Dendritic cell treated with granulocyte-macrophage colony-stimulating factor and Interleukin-4, amounts not matched to agents 40 ng/mL and 50 ng/mL, for 4 days (primary cell): ENCODE data around the gene FEM1C.
A peak's percentile ranks its signal among the peaks of the same experiment; 100 is the strongest.

Source experiments
- H3K27ac Mint-ChIP-seq: one replicate; pipeline ENCODE4 v1.8.0; 2022; ENCODE audit warnings: mild to moderate bottlenecking, mixed read lengths
- H3K27me3 Mint-ChIP-seq: one replicate; pipeline ENCODE4 v1.8.0; 2022; ENCODE audit warnings: mild to moderate bottlenecking, mixed read lengths
- H3K36me3 Mint-ChIP-seq: one replicate; pipeline ENCODE4 v1.8.0; 2022; ENCODE audit warnings: low read depth, mixed read lengths
- H3K4me1 Mint-ChIP-seq: one replicate; pipeline ENCODE4 v1.8.0; 2022; ENCODE audit warnings: low read depth, mixed read lengths
- H3K4me3 Mint-ChIP-seq: one replicate; pipeline ENCODE4 v1.8.0; 2022; ENCODE audit warnings: mild to moderate bottlenecking, moderate library complexity, mixed read lengths
- H3K9me3 Mint-ChIP-seq: one replicate; pipeline ENCODE4 v1.8.0; 2022; ENCODE audit warnings: mixed read lengths
- intact Hi-C: fragments of 100-400 bp; cut with micrococcal nuclease; formaldehyde crosslinking; loops from one replicate; pipeline ENCODE4 v1.15.0; 2022

The FEM1C gene

GRCh38 chr5:115548683-115549082 is 4.1 kb upstream of the FEM1C start:
- peaks cover 18% of the 10 kb centered on the region for H3K36me3 Mint-ChIP-seq
- intact Hi-C loops = loop anchor here (10.0 kb wide), 1 partner anchor 94 kb away; no protein-coding TSS in a partner anchor
- H3K4me1 Mint-ChIP-seq = peaks cover 12% of the 10 kb centered on the region
- no peak overlapping the region for H3K27ac Mint-ChIP-seq
- peaks cover 1% of the 10 kb centered on the region for H3K27me3 Mint-ChIP-seq
- no peaks in the 10 kb centered on the region for H3K9me3 Mint-ChIP-seq
- no peak overlapping the region for H3K4me3 Mint-ChIP-seq

GRCh38 chr5:115545351-115545882 is 842 bp upstream of the FEM1C start:
- Mint-ChIP-seq H3K27me3 (peaks cover 1% of the 10 kb centered on the region), H3K4me1 (peaks cover 9% of the 10 kb centered on the region), H3K9me3 (no peaks in the 10 kb centered on the region), H3K27ac (peak overlapping the region; percentile 99), H3K36me3 (peaks cover 44% of the 10 kb centered on the region), H3K4me3 (no peak overlapping the region)
- intact Hi-C loops = loop anchor here (2.0 to 10.0 kb wide), 3 partner anchors 81 to 295 kb away; partner anchors contain the start of genes AP3S1, ATG12 and TMED7

- H3K27me3 Mint-ChIP-seq = peaks cover 1% of the 10 kb centered on the region
- H3K4me1 Mint-ChIP-seq = peaks cover 23% of the 10 kb centered on the region
- H3K36me3 Mint-ChIP-seq = peaks cover 57% of the 10 kb centered on the region
- H3K27ac Mint-ChIP-seq = peak overlapping the region; percentile 99
- H3K9me3 Mint-ChIP-seq = no peaks in the 10 kb centered on the region
- H3K4me3 Mint-ChIP-seq = peak overlapping the region; percentile 95
- intact Hi-C loops = loop anchor here (1.0 to 10.0 kb wide), 5 partner anchors 57 to 297 kb away; partner anchors contain the start of genes AP3S1, ATG12 and TMED7
Measured at GRCh38 chr5:115544043-115544435, 536 bp downstream of the FEM1C start.

- Mint-ChIP-seq H3K36me3 (peaks cover 63% of the 10 kb centered on the region), H3K4me1 (peaks cover 28% of the 10 kb centered on the region), H3K27ac (peak overlapping the region; percentile 99), H3K9me3 (no peaks in the 10 kb centered on the region), H3K27me3 (peaks cover 1% of the 10 kb centered on the region), H3K4me3 (peak overlapping the region; percentile 95)
- intact Hi-C loops = loop anchor here (1.0 to 10.0 kb wide), 5 partner anchors 58 to 297 kb away; partner anchors contain the start of genes AP3S1, ATG12 and TMED7
Measured at GRCh38 chr5:115543365-115544042, 1.1 kb downstream of the FEM1C start.

GRCh38 chr5:115542651-115543364 is 1.8 kb downstream of the FEM1C start:
- intact Hi-C loops = loop anchor here (5.0 to 10.0 kb wide), 2 partner anchors 66 to 88 kb away; no protein-coding TSS in a partner anchor
- Mint-ChIP-seq H3K4me1 (peaks cover 35% of the 10 kb centered on the region), H3K4me3 (peak overlapping the region; percentile 95), H3K27me3 (no peaks in the 10 kb centered on the region), H3K36me3 (peaks cover 70% of the 10 kb centered on the region), H3K27ac (peak overlapping the region; percentile 99), H3K9me3 (no peaks in the 10 kb centered on the region)

- peaks cover 39% of the 10 kb centered on the region for H3K4me1 Mint-ChIP-seq
- H3K9me3 Mint-ChIP-seq = no peaks in the 10 kb centered on the region
- peak overlapping the region; percentile 99 for H3K27ac Mint-ChIP-seq
- H3K36me3 Mint-ChIP-seq = peaks cover 77% of the 10 kb centered on the region
- H3K4me3 Mint-ChIP-seq = peak overlapping the region; percentile 95
- no peaks in the 10 kb centered on the region for H3K27me3 Mint-ChIP-seq
- intact Hi-C loops = loop anchor here (5.0 to 10.0 kb wide), 2 partner anchors 65 to 87 kb away; no protein-coding TSS in a partner anchor
Measured at GRCh38 chr5:115542086-115542485, 2.5 kb downstream of the FEM1C start.

- H3K4me3 Mint-ChIP-seq = peak overlapping the region; percentile 95
- peaks cover 82% of the 10 kb centered on the region for H3K36me3 Mint-ChIP-seq
- peaks cover 44% of the 10 kb centered on the region for H3K4me1 Mint-ChIP-seq
- H3K9me3 Mint-ChIP-seq = peaks cover 5% of the 10 kb centered on the region
- no peak overlapping the region for H3K27ac Mint-ChIP-seq
- H3K27me3 Mint-ChIP-seq = no peaks in the 10 kb centered on the region
- intact Hi-C loops = loop anchor here (5.0 to 10.0 kb wide), 2 partner anchors 64 to 87 kb away; no protein-coding TSS in a partner anchor
Measured at GRCh38 chr5:115541611-115542010, 3.0 kb downstream of the FEM1C start.

GRCh38 chr5:115535479-115536035 is 9.0 kb downstream of the FEM1C start:
- Mint-ChIP-seq H3K36me3 (peaks cover 74% of the 10 kb centered on the region), H3K4me3 (no peak overlapping the region), H3K9me3 (peaks cover 22% of the 10 kb centered on the region), H3K4me1 (peaks cover 62% of the 10 kb centered on the region), H3K27me3 (no peaks in the 10 kb centered on the region), H3K27ac (no peak overlapping the region)
- intact Hi-C loops = loop anchor here (5.0 kb wide), 1 partner anchor 47 kb away; no protein-coding TSS in a partner anchor

GRCh38 chr5:115532517-115532916 is 12.1 kb downstream of the FEM1C start:
- peaks cover 55% of the 10 kb centered on the region for H3K36me3 Mint-ChIP-seq
- no peak overlapping the region for H3K27ac Mint-ChIP-seq
- H3K9me3 Mint-ChIP-seq = peaks cover 22% of the 10 kb centered on the region
- H3K4me3 Mint-ChIP-seq = no peak overlapping the region
- H3K27me3 Mint-ChIP-seq = no peaks in the 10 kb centered on the region
- intact Hi-C loops = no loop called here
- H3K4me1 Mint-ChIP-seq = peaks cover 48% of the 10 kb centered on the region

- Mint-ChIP-seq H3K36me3 (peaks cover 51% of the 10 kb centered on the region), H3K27ac (peak overlapping the region; percentile 20), H3K4me1 (peaks cover 42% of the 10 kb centered on the region), H3K4me3 (no peak overlapping the region), H3K27me3 (no peaks in the 10 kb centered on the region), H3K9me3 (peaks cover 20% of the 10 kb centered on the region)
- intact Hi-C loops = no loop called here
Measured at GRCh38 chr5:115531787-115532367, 12.7 kb downstream of the FEM1C start.

GRCh38 chr5:115531380-115531779 is 13.2 kb downstream of the FEM1C start:
- Mint-ChIP-seq H3K9me3 (peaks cover 15% of the 10 kb centered on the region), H3K4me3 (no peak overlapping the region), H3K27me3 (no peaks in the 10 kb centered on the region), H3K4me1 (peaks cover 37% of the 10 kb centered on the region), H3K27ac (peak overlapping the region; percentile 20), H3K36me3 (peaks cover 51% of the 10 kb centered on the region)
- intact Hi-C loops = no loop called here

GRCh38 chr5:115530426-115530825 is 14.1 kb downstream of the FEM1C start:
- Mint-ChIP-seq H3K4me3 (no peak overlapping the region), H3K9me3 (peaks cover 5% of the 10 kb centered on the region), H3K36me3 (peaks cover 47% of the 10 kb centered on the region), H3K4me1 (peaks cover 32% of the 10 kb centered on the region), H3K27ac (no peak overlapping the region), H3K27me3 (no peaks in the 10 kb centered on the region)
- intact Hi-C loops = no loop called here

GRCh38 chr5:115526604-115527003 is 18.0 kb downstream of the FEM1C start:
- peaks cover 56% of the 10 kb centered on the region for H3K36me3 Mint-ChIP-seq
- no peak overlapping the region for H3K27ac Mint-ChIP-seq
- H3K27me3 Mint-ChIP-seq = no peaks in the 10 kb centered on the region
- peaks cover 36% of the 10 kb centered on the region for H3K4me1 Mint-ChIP-seq
- intact Hi-C loops = no loop called here
- H3K4me3 Mint-ChIP-seq = no peak overlapping the region
- H3K9me3 Mint-ChIP-seq = no peaks in the 10 kb centered on the region
